Immature natural killer cell (primary cell): ENCODE data around the gene PIGV. TPM values are rescaled to one million over a fixed set of nuclear protein-coding genes. Genes with fewer than 3 reads are reported as not detected.
"Not testable (repeated sequence)": the region's sequence is repeated elsewhere in the genome, so short reads cannot be mapped to it uniquely, and the experiment has no call there.

Experiments used
- DNase-seq, 3 donors: peaks; one replicate each; pipeline ENCODE4 v3.0.0; 2022; ENCODE audit warnings: mixed read lengths in 1 of 3
- H3K27ac Mint-ChIP-seq, 6 donors: one replicate each; pipeline ENCODE4 v1.8.0; 2020; ENCODE audit warnings: mixed read lengths in 6 of 6, mild to moderate bottlenecking in 5 of 6, inconsistent platforms in 4 of 6, moderate library complexity in 3 of 6
- H3K27me3 Mint-ChIP-seq, 3 donors: one replicate each; pipeline ENCODE4 v1.8.0; 2020 to 2021; ENCODE audit warnings: low read depth in 3 of 3, mild to moderate bottlenecking in 3 of 3, mixed read lengths in 3 of 3, moderate library complexity in 3 of 3, inconsistent platforms in 1 of 3
- H3K36me3 Mint-ChIP-seq, 3 donors: one replicate each; pipeline ENCODE4 v1.8.0; 2020; ENCODE audit warnings: mixed read lengths in 3 of 3, inconsistent platforms in 2 of 3, mild to moderate bottlenecking in 2 of 3
- H3K4me1 Mint-ChIP-seq, 2 donors: one replicate each; pipeline ENCODE4 v1.8.0; 2020; ENCODE audit warnings: inconsistent platforms in 2 of 2, mild to moderate bottlenecking in 2 of 2, mixed read lengths in 2 of 2, moderate library complexity in 1 of 2
- H3K4me3 Mint-ChIP-seq, 5 donors: one replicate each; pipeline ENCODE4 v1.8.0; 2020; ENCODE audit warnings: mild to moderate bottlenecking in 5 of 5, mixed read lengths in 5 of 5, inconsistent platforms in 3 of 5, moderate library complexity in 3 of 5
- H3K9me3 Mint-ChIP-seq, 6 donors: one replicate each; pipeline ENCODE4 v1.8.0; 2020; ENCODE audit warnings: mild to moderate bottlenecking in 6 of 6, mixed read lengths in 6 of 6, inconsistent platforms in 4 of 6, moderate library complexity in 3 of 6
- polyA plus RNA-seq, 3 donors: library from polyadenylated mRNA; unstranded; fragments of 300-500 nt; fragmentation: Illumina TruSeq; gene quantifications; one replicate each; pipeline ENCODE4 v1.2.3, GENCODE V29; 2021

The PIGV gene
- polyA plus RNA-seq, 3 donors from 2014 or later = 9.8 to 20.0 (median 13.7) TPM

DNA sequence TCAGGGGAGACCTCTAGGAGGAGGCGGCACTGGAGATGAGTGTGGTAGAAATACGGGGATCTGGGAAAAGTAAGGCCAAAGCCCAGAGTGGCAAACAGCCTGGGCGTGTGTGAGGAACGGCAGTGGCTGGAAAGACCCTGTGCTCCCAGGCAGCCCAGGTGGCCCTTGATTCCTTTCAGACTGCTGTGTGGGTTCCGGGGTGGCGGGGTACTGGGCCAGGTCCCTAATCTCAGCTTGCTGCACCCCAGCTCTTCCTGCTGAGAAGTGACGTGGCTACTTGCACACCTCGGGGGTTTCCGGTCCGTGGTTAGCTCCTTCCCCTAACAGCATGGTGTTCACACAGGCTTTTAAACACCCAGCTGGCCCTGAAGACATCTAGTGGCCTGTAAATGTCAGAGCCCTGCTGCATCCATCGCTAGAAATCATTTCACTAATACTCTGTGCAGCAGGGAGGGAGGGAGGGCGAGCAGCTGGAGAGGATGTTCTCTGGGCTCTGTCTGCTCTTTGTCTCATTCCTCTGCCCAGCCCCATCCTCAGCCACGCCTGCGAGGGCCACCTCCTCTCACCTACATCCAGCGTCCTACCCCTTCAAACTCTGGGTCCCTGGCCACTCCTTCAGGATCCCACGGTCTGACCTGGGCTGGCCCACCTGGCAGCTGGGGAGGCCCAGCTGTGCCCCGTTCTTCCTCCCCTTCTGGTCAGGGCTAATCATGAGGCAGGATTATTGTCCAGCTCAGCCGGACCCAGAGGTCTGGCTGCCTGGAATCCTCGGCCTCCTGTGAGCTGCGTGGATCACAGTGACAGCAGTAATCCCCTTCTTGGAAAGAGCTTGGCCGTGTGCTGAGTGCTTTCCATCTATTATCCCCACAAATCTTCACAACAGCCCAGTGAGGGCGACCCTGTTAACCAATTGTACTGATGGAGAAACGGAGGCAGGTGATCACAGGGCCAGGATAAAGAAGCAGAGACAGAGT, 46.0 kb downstream of the PIGV start:
- Mint-ChIP-seq H3K36me3 (peaks cover 0 to 31% (median 10%) of the 10 kb centered on the region in 3 donors), H3K4me1 (peaks cover 64 to 68% of the 10 kb centered on the region in 2 donors), H3K9me3 (no peaks in the 10 kb centered on the region), H3K27ac (peak overlapping the region; percentile 99 to 100 (median 100)), H3K27me3 (peaks cover 2 to 6% (median 5%) of the 10 kb centered on the region in 3 donors), H3K4me3 (peak overlapping the region; percentile 71 to 86 (median 78))
- peak; percentile 91 to 92 (median 91) for DNase-seq

DNA sequence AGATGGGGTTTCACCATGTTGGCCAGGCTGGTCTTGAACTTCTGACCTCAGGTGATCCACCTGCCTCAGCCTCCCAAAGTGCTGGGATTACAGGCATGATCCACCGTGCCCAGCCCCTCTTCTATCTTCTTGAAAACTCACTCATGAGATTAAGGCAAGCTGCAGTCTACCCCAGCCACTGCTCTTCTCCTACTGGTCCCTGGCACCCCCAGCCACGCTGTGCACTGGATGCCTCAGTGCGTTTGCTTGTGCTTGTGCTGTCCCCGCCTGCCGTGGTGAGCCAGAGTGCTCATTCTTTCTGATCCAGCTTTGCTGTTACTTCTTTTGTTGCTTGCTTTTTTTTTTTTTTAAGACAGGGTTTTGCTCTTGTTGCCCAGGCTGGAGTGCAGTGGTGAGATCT, 49.9 kb downstream of the PIGV start:
- DNase-seq, H3K4me3 Mint-ChIP-seq, H3K9me3 Mint-ChIP-seq, H3K27me3 Mint-ChIP-seq: not testable (repeated sequence)
- Mint-ChIP-seq H3K36me3 (peaks cover 0 to 22% (median 14%) of the 10 kb centered on the region in 3 donors), H3K27ac (peak overlapping the region in 4 of 6 donors; percentile 12 to 71 (median 56)), H3K4me1 (peaks cover 34 to 37% of the 10 kb centered on the region in 2 donors)

DNA sequence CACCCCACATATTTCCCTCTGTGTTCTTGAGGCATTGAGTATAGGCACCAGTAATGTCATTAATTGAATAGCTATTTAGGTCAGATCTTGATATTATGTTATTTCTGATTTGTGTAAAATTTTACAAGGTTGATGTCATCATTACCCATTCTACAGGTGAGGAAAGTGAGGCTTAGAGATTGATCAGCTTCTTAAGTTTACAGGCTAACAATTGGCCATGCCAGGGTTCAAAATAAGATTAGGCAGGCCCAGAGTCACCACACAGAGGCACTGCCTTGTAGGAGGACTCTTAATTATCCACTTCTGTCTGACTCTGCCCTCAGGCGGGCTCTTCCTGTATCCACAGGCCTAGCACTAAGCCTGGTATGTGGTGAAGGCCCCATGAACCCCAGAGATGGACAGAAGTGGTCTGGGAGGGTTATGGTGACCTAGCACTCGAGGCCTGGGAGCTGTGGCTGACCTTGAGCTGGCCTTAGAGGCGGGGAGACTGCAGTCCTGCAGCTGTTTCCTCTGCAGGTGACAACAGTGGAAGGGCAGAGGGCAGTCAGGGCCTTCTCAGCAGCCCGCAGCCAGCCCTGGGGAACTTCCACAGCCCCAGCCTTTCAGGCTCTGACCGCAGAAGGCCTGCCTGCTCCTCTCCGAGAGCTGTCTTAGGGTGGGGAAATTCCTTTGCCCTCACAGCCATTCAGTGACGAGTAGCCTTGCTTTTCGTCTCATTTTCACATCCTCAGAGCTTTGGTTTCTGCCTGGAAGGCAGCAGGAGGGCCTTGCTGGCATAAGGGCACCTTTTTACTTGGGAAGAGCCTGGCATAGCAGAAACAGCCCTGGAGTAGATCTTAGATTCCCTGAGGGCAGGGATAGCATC, 51.0 kb downstream of the PIGV start:
- Mint-ChIP-seq H3K4me3 (no peak overlapping the region), H3K27ac (peak overlapping the region; percentile 44 to 88 (median 74)), H3K27me3 (peaks cover 0 to 2% (median 0%) of the 10 kb centered on the region in 3 donors), H3K9me3 (no peaks in the 10 kb centered on the region), H3K4me1 (peaks cover 23 to 27% of the 10 kb centered on the region in 2 donors), H3K36me3 (peaks cover 0 to 23% (median 14%) of the 10 kb centered on the region in 3 donors)
- peak in 1 of 3 donors; percentile 25 for DNase-seq

DNA sequence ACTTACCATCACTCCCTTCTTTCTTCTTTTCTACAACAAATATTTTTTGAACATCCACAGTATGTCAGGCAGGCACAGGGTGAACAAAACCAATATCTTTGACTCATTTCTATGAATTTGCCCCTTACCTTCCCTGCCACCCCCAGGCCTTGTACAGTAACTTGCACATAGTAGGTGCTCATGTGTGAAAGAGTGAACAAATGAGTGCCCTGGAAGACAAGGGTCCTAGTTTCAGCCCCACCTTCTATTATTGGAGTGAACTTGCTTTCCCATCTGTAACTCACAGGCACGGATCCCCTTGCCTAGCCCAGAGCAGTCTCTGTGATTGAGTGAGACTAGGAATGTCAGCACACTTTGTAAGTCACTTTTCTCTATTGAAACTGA, 51.6 kb downstream of the PIGV start:
- H3K9me3 Mint-ChIP-seq = no peaks in the 10 kb centered on the region
- DNase-seq = no peak
- H3K4me1 Mint-ChIP-seq = peaks cover 17 to 21% of the 10 kb centered on the region in 2 donors
- peak overlapping the region; percentile 32 to 88 (median 74) for H3K27ac Mint-ChIP-seq
- H3K4me3 Mint-ChIP-seq = peak overlapping the region in 1 of 5 donors; percentile 2
- peaks cover 2 to 25% (median 14%) of the 10 kb centered on the region in 3 donors for H3K36me3 Mint-ChIP-seq
- no peaks in the 10 kb centered on the region for H3K27me3 Mint-ChIP-seq

DNA sequence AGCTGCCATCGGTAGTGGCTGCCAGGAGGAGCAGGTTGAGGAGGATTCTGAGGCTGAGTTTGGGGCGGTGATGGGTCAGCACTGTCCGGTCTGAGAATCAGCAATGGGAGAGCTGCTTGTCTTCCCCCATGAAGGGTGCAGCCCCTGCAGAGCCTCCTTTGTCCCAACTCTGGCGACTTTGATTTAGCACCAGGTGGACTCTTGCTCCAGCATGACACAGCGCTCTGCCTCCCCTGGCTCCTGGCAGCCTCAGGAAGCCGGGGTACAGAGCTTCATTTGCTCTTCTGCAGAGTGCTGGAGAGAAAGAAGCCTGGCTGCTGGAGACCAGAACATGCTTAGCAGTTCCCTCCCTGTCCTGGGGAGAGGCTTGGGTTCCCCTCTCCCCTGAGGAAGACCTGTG, 52.0 kb downstream of the PIGV start:
- H3K36me3 Mint-ChIP-seq = peaks cover 4 to 23% (median 13%) of the 10 kb centered on the region in 3 donors
- no peaks in the 10 kb centered on the region for H3K9me3 Mint-ChIP-seq
- H3K27me3 Mint-ChIP-seq = no peaks in the 10 kb centered on the region
- H3K4me3 Mint-ChIP-seq = no peak overlapping the region
- peak overlapping the region in 1 of 6 donors; percentile 85 for H3K27ac Mint-ChIP-seq
- DNase-seq = no peak
- H3K4me1 Mint-ChIP-seq = peaks cover 12 to 16% of the 10 kb centered on the region in 2 donors

DNA sequence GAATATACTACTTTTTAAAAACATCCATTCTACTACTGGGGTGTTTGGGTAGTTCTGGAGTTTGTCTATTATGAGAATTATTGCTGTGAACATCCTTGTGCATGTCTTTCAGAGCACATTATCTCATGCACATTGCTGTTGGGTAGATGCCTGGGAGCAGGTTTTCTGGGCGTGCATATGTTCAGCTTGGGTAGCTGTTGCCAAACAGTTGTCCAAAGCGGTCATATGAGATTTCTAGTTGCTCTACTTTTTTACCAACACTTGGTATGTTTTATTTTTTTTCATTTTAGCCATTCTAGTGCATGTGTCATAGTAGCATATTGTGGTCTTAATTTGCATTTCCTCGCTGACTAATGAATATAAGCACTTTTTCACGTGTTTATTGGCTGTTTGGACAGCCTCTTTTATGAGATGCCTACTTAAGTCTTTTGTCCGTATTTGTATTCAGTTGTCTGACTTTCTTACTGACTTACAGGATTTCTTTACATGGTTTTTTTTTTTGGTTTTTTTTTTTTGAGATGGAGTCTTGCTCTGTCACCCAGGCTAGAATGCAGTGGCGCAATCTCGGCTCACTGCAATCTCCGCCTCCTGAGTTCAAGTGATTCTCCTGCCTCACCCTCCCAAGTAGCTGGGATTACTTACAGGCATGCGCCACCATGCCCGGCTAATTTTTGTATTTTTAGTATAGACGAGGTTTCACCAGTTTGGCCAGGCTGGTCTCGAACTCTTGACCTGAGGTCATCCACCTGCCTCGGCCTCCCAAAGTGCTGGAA, 56.9 kb downstream of the PIGV start:
- Mint-ChIP-seq H3K9me3 (no peaks in the 10 kb centered on the region), H3K4me3 (no peak overlapping the region), H3K36me3 (peaks cover 9 to 22% (median 13%) of the 10 kb centered on the region in 3 donors), H3K4me1 (no peaks in the 10 kb centered on the region), H3K27me3 (peaks cover 0 to 6% (median 1%) of the 10 kb centered on the region in 3 donors), H3K27ac (peak overlapping the region in 2 of 6 donors; percentile 41 to 53)
- DNase-seq = no peak

DNA sequence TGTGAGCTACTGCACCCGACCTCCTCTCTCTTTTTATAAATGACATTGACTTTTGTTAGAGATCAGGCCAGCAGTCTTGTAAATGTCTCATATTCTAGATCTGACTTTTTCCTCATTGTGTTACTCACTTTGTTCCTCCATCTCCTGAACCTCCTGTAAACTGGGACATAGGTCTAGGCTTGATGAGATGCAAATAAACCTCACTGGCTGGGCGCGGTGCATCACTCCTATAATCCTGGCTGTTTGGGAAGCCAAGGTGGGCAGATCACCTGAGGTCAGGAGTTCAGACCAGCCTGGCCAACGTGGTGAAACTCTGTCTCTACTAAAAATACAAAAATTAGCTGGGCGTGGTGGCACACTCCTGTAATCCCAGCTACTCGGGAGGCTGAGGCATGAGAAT, 60.1 kb downstream of the PIGV start:
- H3K9me3 Mint-ChIP-seq, H3K27me3 Mint-ChIP-seq, H3K4me3 Mint-ChIP-seq, H3K4me1 Mint-ChIP-seq, DNase-seq: not testable (repeated sequence)
- Mint-ChIP-seq H3K36me3 (peaks cover 9 to 46% (median 19%) of the 10 kb centered on the region in 3 donors), H3K27ac (peak overlapping the region in 1 of 6 donors; percentile 80)

Other genes with a start within 250 kb of the PIGV start
- 10 to 100 TPM in 2 of 3 donors, 1 to 10 TPM in 1; 7.1 to 34.6 (median 16.0) TPM for gene ARID1A, start 91.9 kb upstream of the PIGV start, polyA plus RNA-seq
- 1 to 10 TPM; 7.3 to 8.8 (median 7.8) TPM for gene ZDHHC18, start 38.7 kb downstream of the PIGV start, polyA plus RNA-seq
- gene SFN, start 75.2 kb downstream of the PIGV start, polyA plus RNA-seq = not detected
- 10 to 100 TPM in 2 of 3 donors, 1 to 10 TPM in 1; 8.3 to 22.1 (median 10.0) TPM for gene GPN2, start 102.3 kb downstream of the PIGV start, polyA plus RNA-seq
- 10 to 100 TPM; 10.4 to 17.3 (median 15.1) TPM for gene GPATCH3, start 112.5 kb downstream of the PIGV start, polyA plus RNA-seq
- not detected for gene NR0B2, start 126.0 kb downstream of the PIGV start, polyA plus RNA-seq
- gene NUDC, start 133.8 kb downstream of the PIGV start, polyA plus RNA-seq = 100 to 1,000 TPM in 1 of 3 donors, 10 to 100 TPM in 2; 60.0 to 116 (median 70.4) TPM
- gene KDF1, start 172.5 kb downstream of the PIGV start, polyA plus RNA-seq = 1 to 10 TPM in 1 of 3 donors, under 1 TPM in 1, not detected in 1; 0.29 to 1.3 TPM
- not detected for gene TRNP1, start 205.7 kb downstream of the PIGV start, polyA plus RNA-seq
- gene TENT5B, start 224.9 kb downstream of the PIGV start, polyA plus RNA-seq = not detected